T-helper 1 cell treated with Interleukin-12 subunit alpha and Interleukin-12 subunit beta and Interleukin-4 antibody, amounts not matched to agents 30 μg/mL and 1 μg/mL, for 36 hours (primary cell): ENCODE results near the gene UNC93A.
"Not testable (repeated sequence)": the region's sequence is repeated elsewhere in the genome, so short reads cannot be mapped to it uniquely, and the experiment has no call there.

Source experiments
- H3K27ac Mint-ChIP-seq: one replicate; pipeline ENCODE4 v1.8.0; 2021; ENCODE audit warnings: mild to moderate bottlenecking, mixed read lengths
- H3K27me3 Mint-ChIP-seq: one replicate; pipeline ENCODE4 v1.8.0; 2021; ENCODE audit warnings: low read depth, mixed read lengths
- H3K36me3 Mint-ChIP-seq: one replicate; pipeline ENCODE4 v1.8.0; 2021; ENCODE audit warnings: low read depth, mixed read lengths
- H3K4me1 Mint-ChIP-seq: one replicate; pipeline ENCODE4 v1.8.0; 2021; ENCODE audit warnings: low read depth, mixed read lengths
- H3K4me3 Mint-ChIP-seq: one replicate; pipeline ENCODE4 v1.8.0; 2021; ENCODE audit warnings: mild to moderate bottlenecking, moderate library complexity, mixed read lengths
- H3K9me3 Mint-ChIP-seq: one replicate; pipeline ENCODE4 v1.8.0; 2021; ENCODE audit warnings: mixed read lengths

Gene UNC93A

DNA sequence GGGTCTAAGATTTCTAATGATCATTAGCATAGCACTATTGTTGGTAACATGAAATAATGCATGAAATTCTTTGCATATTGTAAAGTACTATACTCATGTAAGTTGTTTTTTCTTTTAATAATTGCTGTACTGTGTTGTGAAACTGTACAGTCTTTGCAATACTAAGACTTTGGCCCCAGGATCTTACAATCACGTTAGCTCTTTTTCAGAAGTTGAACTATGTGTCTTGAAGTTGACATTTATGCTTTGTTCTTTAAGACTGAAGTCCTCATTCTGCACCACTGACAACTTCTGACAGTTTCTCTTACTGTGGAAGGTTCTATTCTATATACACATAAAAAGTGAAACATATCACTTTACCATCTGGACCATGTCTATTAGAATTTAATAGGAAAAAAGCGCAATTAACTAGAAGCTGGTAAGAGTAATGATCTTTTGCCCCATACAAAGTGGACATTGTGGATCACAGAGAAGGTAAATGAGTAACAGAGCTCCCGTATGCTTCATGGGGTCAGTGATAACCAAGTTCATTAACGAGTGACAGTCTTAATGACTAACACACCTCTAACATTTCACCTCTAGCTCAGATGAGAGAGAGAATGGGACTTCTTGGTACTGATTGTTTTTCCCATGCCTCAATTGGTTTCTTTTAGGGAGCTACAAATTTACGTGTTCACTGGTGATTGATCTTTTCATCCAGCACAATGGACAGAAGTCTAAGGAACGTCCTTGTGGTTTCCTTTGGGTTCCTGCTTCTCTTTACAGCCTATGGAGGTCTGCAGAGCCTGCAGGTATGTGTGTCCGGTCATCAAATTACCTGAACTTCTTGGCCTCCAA, at the start of gene UNC93A:
Gene UNC93A, plus strand, starts transcription at position 530 of the 837 bp plus-strand sequence. Its CDS starts 175 bp downstream, at position 705.
- H3K27ac Mint-ChIP-seq: no peak within 1 kb of the TSS
- no peaks in the 10 kb centered on the region for H3K9me3 Mint-ChIP-seq
- H3K27me3 Mint-ChIP-seq: peaks cover 10% of the 10 kb centered on the region
- no peaks in the 10 kb centered on the region for H3K4me1 Mint-ChIP-seq
- no peaks in the 10 kb centered on the region for H3K36me3 Mint-ChIP-seq
- no peak within 1 kb of the TSS for H3K4me3 Mint-ChIP-seq

DNA sequence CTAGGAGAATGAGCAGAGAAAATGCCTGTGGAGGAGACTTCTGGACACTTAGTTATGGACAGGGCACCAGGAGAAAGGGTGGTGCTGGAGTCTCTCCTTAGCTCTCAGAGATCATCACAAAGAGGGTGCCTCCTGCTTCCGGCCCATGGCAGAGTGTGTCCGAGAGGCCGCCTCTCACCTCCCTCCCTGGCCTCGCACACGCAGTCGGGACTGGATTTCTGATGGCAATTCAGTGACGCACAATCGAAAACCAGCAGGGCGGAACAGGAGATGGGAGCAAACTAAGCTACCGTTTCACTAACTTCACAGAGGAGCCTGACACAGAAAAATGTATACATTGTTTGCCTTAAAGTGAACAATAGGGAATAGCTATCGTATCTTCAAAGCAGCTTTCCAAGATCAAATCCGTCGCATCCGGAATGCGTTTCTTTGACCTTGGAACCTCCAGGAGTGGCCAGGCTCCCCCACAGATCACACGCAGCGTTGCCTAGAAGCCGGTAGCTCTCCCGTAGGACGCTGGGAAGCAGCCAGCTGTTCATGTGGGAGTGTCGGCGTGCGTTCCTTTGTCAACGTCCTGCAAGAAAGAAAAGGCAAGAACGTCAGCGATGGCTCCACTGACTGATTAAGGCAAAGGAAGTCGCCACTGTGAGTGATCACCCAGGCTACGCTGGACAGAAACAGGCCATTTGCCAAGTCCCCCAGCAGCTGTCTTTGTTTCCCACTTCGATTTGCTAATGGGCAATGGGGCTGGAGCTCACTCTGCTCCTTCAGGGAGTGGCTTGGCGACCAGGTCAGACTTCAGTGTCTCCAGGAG, 49.6 kb upstream of the UNC93A start:
- H3K9me3 Mint-ChIP-seq, H3K4me1 Mint-ChIP-seq, H3K27me3 Mint-ChIP-seq, H3K27ac Mint-ChIP-seq, H3K36me3 Mint-ChIP-seq, H3K4me3 Mint-ChIP-seq: not testable (repeated sequence)

DNA sequence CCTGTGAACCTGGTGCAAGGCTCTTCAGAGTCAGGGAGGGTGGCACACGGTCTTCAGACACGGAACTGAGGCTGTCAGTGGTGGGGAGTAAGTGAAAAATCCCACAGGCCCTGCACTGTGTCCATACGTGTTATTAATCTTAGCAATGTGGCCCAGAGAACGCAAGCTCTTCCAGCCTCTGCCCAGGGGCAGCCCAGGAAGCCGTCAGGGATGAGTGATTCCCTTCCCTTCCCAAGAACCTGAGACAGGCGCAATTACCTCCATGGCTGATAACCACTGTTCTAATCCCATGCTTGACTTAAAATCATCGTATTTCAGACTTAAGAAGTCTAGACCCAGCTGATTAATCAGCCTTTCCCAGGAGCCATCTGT, 49.0 kb upstream of the UNC93A start:
- not testable (repeated sequence) for H3K27me3 Mint-ChIP-seq, H3K4me1 Mint-ChIP-seq, H3K4me3 Mint-ChIP-seq, H3K36me3 Mint-ChIP-seq, H3K27ac Mint-ChIP-seq, H3K9me3 Mint-ChIP-seq

DNA sequence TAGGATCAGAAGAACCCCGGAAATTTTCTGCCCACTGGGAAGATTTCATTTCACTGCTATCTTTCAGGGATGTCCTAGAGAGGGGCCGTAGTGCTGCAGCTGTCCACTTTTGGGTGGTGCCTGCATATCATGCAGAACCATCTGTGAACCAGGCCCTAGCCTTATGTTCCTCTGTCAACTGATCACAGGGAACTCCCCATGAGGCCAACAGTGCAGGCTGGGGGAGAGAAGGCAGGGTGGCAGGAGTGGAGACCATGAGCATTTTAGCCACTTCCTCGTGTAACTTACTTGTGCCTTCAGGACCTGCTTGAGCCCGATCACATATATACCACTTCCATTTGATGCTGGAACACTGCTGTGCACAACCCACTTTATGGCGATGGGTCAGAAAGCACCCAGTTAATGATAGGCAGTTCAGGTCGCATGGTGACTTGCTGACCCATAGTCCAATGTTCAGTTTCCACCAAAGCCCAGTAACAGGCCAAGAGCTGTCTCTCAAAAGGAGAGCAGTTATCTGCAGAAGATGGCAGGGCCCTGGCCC, 48.5 kb upstream of the UNC93A start:
- H3K36me3 Mint-ChIP-seq, H3K4me1 Mint-ChIP-seq, H3K4me3 Mint-ChIP-seq, H3K9me3 Mint-ChIP-seq, H3K27me3 Mint-ChIP-seq, H3K27ac Mint-ChIP-seq: not testable (repeated sequence)

DNA sequence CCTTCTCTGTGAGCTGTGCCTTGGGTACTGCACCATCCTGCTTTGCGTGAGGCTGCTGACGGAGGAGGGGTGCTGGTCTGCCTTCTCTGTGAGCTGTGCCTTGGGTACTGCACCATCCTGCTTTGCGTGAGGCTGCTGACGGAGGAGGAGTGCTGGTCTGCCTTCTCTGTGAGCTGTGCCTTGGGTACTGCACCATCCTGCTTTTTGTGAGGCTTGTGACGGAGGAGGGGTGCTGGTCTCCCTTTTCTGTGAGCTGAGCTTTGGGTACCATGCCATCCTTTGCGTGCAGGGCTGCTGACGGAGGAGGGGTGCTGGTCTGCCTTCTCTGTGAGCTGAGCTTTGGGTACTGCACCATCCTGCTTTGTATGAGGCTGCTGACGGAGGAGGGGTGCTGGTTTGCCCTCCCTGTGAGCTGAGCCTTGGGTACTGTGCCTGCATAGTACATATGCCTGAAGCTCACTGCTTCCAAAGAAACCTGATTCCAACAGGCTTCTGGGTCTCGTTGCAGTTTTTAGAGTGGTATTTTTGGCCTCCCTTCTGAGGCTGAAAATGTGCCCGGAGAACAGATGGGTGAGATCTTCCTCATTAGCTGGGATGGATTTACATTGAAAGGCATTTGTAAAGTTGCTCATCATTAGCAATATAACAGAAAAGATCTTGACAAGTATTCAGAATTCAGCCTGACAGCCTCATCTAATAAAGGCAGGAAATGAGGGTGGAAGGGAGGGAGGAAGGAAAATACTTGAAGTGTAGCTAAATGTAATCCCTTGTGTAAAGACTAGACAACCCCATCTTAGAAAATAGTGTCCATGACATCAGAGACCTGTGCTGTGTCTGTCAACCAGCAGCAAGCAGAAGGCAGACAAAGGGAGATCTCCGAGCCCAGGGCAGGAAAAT, 46.8 kb upstream of the UNC93A start:
- peaks cover 3% of the 10 kb centered on the region for H3K27me3 Mint-ChIP-seq
- no peaks in the 10 kb centered on the region for H3K9me3 Mint-ChIP-seq
- H3K27ac Mint-ChIP-seq: no peak overlapping the region
- H3K4me3 Mint-ChIP-seq: no peak overlapping the region
- H3K36me3 Mint-ChIP-seq: no peaks in the 10 kb centered on the region
- H3K4me1 Mint-ChIP-seq: no peaks in the 10 kb centered on the region

DNA sequence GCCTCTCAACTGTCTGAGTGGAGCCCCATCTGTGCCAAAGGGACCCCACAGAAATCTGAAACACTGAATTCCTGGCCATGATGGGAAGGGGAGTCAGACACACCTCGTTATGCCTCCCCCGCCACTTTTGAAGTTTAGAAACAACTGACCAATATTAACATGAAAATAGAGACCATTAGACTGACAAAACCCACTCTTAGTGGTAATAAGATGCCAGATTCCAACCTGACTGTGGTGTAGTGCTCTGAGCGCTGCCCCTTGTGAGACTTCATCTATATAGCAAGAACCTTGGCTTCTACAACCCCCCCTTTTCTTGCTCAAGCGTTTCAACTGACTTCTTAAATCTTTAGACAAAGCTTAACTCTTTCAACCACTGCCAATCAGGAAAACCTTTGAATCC, 46.1 kb upstream of the UNC93A start:
- Mint-ChIP-seq H3K4me1 (no peaks in the 10 kb centered on the region), H3K9me3 (no peaks in the 10 kb centered on the region), H3K4me3 (no peak overlapping the region), H3K36me3 (no peaks in the 10 kb centered on the region), H3K27me3 (peaks cover 3% of the 10 kb centered on the region), H3K27ac (no peak overlapping the region)

DNA sequence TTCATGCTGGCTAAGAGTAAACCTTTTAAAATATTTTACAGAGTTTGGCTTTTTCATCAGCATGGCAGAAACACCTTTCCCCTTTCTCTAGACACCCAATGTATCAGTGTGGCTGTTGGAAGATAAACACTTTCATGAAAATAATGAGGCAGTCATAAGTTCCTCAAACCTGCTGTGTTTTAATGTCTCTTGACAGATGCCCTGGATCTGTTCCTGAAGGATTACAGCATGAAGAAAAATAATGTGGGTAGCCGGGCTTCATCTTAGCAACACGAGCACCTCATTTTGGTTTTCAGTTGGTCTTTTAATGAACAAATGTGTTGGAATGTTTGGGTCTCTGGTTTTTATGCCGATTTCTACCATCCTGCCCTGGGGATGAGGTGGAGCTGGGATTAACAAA, 45.5 kb upstream of the UNC93A start:
- no peaks in the 10 kb centered on the region for H3K4me1 Mint-ChIP-seq
- no peak overlapping the region for H3K4me3 Mint-ChIP-seq
- H3K9me3 Mint-ChIP-seq: no peaks in the 10 kb centered on the region
- H3K27ac Mint-ChIP-seq: no peak overlapping the region
- H3K27me3 Mint-ChIP-seq: peaks cover 3% of the 10 kb centered on the region
- no peaks in the 10 kb centered on the region for H3K36me3 Mint-ChIP-seq

DNA sequence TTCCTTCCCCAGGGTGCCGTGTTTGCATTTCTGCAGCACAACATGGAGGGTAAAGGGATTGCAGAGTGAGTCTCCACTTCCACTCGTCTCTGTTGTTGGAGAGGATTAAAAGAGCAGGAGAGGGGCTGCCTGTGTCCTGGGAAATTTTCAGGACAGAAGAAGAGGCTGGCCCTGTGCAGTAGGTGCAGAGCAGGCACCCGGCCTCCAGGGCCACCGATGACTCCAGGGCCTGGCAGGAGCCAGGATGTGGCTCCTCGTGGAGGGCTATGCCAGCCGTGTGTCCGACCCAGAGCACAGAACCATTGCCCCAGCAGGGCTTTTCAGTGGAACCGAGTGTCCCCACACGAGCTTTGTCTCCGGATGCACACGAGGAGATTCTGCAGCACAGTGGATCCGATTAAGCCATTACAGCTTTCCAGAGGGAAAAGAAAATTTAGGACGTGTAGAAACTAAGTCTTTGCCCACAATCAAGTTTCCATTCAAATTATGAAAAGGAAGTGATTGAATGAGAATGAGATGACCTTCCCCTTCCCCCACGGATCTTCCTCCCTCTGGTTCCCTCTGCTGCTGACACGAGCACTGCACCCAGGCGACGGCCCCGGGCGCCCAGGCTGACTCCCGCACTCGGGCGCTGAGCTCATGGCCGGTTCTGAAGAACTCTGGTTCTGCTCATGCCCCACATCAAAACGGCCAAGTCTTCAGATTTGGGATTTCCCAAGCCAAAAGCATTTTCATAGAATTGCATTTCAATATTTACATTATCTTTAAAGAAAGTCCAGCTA, 43.1 kb upstream of the UNC93A start:
- Mint-ChIP-seq H3K4me1 (no peaks in the 10 kb centered on the region), H3K4me3 (no peak overlapping the region), H3K27ac (no peak overlapping the region), H3K27me3 (peaks cover 3% of the 10 kb centered on the region), H3K9me3 (no peaks in the 10 kb centered on the region), H3K36me3 (no peaks in the 10 kb centered on the region)

DNA sequence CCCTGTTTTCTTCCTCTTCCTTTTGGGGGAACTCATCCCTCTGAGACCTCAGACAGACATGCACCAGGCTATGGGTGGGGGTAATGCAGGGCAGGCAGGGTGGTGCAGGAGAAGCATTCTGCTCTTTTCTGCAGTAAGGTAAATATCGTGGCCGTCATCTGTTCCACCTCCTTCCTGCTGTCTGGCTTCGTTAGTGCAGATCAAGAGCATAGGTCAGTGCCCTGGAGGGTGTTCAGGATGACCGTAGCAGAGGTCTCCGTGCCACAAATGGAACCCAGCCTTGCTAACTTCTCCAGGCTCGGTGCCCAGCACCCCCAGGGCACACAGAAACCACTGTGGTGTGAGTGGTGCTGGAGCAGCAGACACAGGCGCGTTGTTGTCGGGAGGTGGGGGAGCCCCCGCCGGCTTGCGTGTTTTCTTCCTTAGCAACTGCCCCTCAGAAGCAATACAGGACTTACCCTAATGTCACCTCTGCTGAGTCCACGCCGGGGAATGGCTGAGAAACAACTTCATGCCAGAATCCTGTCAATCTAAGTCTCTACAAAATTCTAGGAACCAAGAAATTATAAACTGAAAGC, 42.1 kb upstream of the UNC93A start:
- H3K9me3 Mint-ChIP-seq, H3K27ac Mint-ChIP-seq, H3K36me3 Mint-ChIP-seq, H3K4me1 Mint-ChIP-seq, H3K4me3 Mint-ChIP-seq, H3K27me3 Mint-ChIP-seq: not testable (repeated sequence)

DNA sequence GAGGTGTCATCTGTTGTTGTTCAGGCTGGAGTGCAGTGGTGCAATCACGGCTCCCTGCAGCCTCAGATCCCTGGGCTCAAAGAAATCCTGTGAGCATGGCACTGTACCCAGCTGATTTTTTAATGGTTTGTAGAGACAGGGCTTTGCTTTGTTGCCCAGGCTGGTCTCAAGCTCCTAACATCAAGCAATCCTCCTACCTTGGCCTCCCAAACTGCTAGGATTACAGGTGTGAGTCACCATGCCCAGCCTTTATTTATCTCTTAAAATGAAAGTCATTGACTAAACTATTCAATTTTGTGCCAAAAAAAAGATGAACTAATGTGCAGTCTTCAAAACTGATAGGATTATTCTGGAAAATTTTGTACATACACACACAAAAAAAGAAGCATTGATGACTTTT, 38.8 kb upstream of the UNC93A start:
- no peaks in the 10 kb centered on the region for H3K9me3 Mint-ChIP-seq
- H3K36me3 Mint-ChIP-seq: no peaks in the 10 kb centered on the region
- H3K27me3 Mint-ChIP-seq: no peaks in the 10 kb centered on the region
- H3K4me1 Mint-ChIP-seq: no peaks in the 10 kb centered on the region
- H3K27ac Mint-ChIP-seq: no peak overlapping the region
- no peak overlapping the region for H3K4me3 Mint-ChIP-seq

DNA sequence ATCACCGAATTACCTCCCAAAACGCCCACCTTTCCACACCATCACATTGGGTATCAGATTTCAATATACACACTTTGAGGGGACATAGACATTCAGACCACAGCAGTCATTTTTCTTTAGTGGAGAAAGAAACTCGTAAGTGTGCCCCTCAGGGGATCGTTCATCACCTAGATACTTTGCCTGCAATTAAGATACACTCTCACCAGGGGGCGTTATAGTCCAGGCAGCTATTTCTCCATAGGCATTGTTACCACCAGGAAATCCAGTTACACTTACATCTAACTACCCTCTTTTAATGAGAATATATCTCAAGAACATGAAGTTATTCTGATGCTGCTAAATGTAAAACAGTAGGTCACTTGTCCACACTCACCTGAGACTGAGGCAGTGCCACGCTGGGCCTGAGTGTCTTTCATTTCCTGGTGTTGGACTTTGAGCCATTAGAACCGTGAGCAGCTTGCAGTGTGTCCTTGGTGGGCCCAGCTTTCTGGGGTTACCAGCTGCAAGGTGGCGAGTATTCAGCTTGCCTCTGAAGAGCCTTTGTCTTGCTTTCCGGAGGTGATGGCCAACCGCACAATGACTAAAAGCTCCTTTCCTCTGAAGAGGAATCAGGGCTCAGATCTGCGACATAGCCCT, 35.1 kb upstream of the UNC93A start:
- H3K36me3 Mint-ChIP-seq: no peaks in the 10 kb centered on the region
- H3K27ac Mint-ChIP-seq: no peak overlapping the region
- H3K4me3 Mint-ChIP-seq: no peak overlapping the region

DNA sequence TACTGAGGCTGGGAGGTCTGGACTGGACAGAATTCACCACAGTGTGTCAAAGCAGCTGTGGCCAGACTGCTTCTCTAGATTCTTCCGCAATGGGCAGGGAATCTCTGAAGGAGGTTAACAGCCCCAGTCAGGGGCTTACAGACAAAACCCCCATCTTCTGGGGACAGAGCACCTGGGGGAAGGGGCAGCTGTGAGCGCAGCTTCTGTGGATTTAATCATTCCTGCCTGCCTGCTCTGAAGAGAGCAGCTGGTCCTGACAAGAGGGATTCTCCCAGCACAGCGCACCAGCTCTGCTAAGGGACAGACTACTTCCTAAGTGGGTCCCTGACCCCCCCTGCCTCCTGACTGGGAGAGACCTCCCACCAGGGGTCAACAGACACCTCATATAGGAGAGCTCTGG, 32.5 kb upstream of the UNC93A start:
- H3K27ac Mint-ChIP-seq: no peak overlapping the region
- no peaks in the 10 kb centered on the region for H3K4me1 Mint-ChIP-seq
- no peak overlapping the region for H3K4me3 Mint-ChIP-seq
- no peaks in the 10 kb centered on the region for H3K36me3 Mint-ChIP-seq
- peaks cover 36% of the 10 kb centered on the region for H3K27me3 Mint-ChIP-seq
- H3K9me3 Mint-ChIP-seq: no peaks in the 10 kb centered on the region

More for the DNA sequence above, 35.1 kb upstream of the UNC93A start:
- Mint-ChIP-seq H3K9me3 (no peaks in the 10 kb centered on the region), H3K4me1 (no peaks in the 10 kb centered on the region), H3K27me3 (peaks cover 12% of the 10 kb centered on the region)
